Superior temporal gyrus (tissue), 1 donor: ENCODE results near the gene TBK1.

ENCODE experiments used
- DNase-seq: peaks from one replicate; pipeline ENCODE4 v3.0.0-alpha.2; 2016; ENCODE audit errors: extremely low spot score

Gene TBK1

GRCh38 chr12:64451687-64452558, at the start of gene TBK1:
TSS of gene TBK1 (plus strand) at chr12:64452120. CDS start at chr12:64455871, 3,751 bp downstream.
- peak; percentile 90 for DNase-seq

DNA sequence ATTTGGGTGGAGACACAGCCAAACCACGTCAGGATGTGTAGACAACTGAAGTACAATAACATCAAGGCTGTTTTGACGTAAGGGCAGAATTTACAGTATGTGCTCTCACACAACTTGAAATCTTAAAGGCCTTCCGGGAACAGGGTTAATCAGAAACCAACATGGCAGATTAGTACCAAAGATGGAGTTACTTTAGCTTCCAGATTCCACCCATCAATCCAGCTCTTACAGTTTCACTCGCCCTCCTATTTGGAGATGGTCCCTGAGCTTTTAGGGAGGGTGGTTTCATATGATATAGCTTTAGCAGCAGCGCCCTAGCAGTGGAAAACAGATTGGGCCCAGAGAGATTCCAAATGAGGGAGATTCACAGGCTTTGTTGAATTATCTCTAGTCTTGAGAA, 49.7 kb upstream of the TBK1 start:
- DNase-seq: no peak

GRCh38 chr12:64403707-64404469, 48.0 kb upstream of the TBK1 start, which contains the start of gene XPOT:
TSS of gene XPOT (plus strand) at chr12:64404392. CDS start at chr12:64410036, 5,644 bp downstream.
- DNase-seq: peak; percentile 93

DNA sequence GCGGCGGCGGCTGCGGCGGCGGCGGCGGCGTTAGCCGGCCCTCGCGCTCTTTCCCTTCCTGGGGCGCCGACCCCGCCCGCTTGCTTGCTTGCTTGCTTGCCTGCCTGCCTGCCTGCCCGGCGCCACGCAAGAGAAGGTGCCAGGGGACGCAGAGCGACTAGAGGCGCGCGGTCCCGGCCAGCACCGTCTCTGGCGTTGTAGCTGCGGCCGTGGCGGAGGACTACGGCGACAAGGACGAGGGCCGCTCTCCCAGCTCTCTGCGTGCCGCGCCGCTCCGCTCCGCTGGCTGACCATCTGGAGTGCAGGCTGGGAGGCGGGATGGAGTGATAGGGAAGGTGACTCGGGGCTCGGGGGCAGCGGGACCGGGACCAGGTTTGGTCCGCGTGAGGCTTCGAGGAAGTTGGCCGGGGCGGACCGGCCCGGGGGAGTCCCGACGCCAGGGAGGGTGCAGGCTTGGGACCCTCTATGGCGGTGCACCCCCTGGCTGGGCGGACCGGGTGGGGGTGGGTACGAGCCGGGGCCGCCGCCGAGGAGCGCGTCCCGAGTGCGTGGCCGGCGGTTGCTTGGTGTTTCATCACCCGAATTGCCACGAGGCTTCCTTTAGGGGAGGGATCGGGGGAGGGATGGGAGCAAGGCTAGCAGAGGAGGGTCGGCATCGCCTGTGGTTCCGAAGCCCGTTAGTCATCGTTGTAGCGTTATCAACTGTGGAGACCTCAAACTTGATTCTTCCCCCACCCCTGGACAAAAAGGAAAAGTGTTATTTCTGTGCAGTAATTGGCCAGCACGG, 47.3 kb upstream of the TBK1 start:
- DNase-seq: peak; percentile 31

- no peak for DNase-seq
Observed at GRCh38 chr12:64407342-64408223, 44.3 kb upstream of the TBK1 start.

- DNase-seq: no peak
Observed at GRCh38 chr12:64411427-64411826, 40.5 kb upstream of the TBK1 start.

- DNase-seq: no peak
Observed at GRCh38 chr12:64412459-64412858, 39.5 kb upstream of the TBK1 start.

- DNase-seq: no peak
Observed at GRCh38 chr12:64413884-64414283, 38.0 kb upstream of the TBK1 start.

DNA sequence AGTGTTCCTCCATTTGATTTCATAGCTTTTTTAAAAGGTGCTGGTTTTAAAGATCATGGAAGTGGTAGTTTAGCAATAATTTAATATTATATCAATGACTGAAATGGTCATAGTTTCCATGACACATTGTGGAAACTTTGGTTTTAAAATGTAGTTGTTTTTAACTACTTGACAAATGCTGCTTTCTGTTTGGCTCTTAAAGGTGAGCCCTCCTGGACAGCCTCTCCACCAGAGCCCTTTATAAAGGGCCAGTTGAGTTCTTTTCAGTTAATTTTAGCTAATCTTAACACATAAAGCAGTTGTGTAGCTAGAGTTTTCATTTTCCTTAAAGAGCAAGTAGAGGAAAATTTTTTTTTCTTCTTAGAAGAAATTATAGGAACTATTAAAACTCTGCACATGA, 33.7 kb upstream of the TBK1 start:
- DNase-seq: no peak

DNA sequence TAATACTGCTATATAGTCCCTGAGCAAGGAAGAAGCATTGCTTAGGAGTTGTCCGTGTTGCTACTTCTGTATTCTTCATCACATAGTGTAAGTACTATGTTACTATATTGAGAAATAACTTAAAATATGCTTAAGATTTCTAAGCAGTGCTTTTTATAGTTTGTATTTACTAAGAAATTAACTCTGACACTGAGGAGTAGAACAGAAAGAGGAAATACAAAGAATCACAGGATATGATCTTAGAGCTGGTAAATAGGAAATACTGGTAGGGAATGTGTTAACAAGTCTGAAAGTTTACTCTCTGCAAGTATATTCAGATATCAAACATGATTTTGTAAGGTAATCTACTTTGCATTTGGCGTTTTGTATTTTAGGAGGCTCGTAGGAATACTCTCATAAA, 32.2 kb upstream of the TBK1 start:
- DNase-seq: no peak

GRCh38 chr12:64427988-64428387, 23.9 kb upstream of the TBK1 start:
- no peak for DNase-seq

DNA sequence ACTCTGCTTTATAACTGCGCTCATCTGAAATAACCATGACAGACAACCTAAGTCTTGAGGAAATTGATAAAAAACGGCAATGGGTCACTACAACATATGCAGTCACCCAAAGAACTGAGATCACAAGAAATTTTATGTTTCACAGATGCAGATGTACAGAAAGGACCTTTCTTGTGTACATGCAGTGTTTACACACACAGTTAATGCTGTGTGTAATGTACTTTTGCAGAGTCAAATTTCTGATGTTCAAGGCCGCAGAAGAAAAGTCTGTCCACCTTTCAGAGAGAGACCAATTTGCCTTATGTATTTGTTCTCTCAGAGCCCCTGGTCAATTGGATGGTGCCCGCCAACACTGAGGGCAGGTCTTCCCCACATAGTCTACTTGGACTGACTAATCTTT, 23.0 kb upstream of the TBK1 start:
- DNase-seq: no peak

- no peak for DNase-seq
Observed at GRCh38 chr12:64430886-64431285, 21.0 kb upstream of the TBK1 start.

GRCh38 chr12:64431791-64432190, 20.1 kb upstream of the TBK1 start:
- DNase-seq: no peak

GRCh38 chr12:64433915-64434314, 18.0 kb upstream of the TBK1 start:
- no peak for DNase-seq

DNA sequence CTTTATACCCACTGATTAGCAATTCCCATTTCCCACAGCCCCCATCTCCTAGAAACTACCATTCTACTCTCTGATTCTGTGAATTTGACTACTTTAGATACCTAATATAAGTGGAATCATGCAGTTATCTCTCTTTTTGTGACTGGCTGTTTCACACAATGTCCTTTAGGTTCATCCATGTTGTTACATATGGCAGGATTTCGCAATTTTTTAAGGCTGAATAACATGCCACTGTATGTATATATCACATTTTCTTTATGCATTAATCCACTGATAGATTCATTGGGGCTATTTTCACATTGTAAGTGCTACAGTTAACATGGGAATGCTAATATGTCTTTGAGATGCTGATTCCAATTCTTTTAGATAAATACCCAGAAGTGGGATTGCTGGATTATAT, 11.8 kb upstream of the TBK1 start:
- no peak for DNase-seq

- no peak for DNase-seq
Observed at GRCh38 chr12:64445490-64445889, 6.4 kb upstream of the TBK1 start.

DNA sequence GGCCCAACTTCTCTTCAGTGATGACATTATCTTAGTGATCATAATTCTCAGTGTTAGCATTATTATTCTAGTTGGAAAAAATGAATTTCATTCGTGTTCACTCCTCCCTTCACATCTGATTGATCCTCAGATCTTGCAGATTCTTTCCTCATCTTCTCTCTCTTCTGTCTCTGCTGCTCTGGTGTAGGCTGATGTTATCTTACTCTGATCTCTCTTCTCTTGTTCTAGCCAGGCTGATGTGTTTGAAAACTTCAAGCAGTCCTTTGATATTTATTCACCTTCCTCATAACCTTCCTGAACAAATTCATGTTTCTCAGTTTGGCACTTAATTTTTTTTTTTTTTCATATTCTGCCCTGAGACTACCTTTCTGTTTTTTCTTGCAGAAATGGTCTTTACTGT, 5.6 kb upstream of the TBK1 start:
- no peak for DNase-seq

DNA sequence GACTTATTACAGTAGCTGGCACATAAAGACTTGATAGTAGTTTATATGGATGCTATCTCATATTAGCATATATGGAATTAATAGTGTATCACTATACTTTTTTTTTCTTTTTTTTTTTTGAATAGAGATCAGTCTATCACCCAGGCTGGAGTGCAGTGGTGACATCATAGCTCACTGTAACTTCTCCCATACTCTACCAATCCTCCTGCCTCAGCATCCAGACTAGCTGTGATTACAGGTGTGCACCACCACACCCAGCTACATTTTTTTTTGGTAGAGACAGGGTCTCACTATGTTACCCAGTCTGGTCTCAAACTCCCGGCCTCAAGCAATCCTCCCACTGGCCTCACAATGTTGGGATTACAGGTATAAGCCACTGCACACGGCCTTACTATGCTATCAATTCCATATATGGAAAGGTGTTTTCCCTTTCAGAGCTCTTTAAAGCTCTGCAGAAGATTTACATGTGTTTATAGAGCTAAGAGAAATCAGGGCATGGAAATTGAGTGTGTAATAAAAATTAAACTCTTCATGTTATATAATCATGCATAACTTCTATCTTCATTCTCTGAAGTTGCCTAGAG, 1.8 kb upstream of the TBK1 start:
- DNase-seq: no peak

DNA sequence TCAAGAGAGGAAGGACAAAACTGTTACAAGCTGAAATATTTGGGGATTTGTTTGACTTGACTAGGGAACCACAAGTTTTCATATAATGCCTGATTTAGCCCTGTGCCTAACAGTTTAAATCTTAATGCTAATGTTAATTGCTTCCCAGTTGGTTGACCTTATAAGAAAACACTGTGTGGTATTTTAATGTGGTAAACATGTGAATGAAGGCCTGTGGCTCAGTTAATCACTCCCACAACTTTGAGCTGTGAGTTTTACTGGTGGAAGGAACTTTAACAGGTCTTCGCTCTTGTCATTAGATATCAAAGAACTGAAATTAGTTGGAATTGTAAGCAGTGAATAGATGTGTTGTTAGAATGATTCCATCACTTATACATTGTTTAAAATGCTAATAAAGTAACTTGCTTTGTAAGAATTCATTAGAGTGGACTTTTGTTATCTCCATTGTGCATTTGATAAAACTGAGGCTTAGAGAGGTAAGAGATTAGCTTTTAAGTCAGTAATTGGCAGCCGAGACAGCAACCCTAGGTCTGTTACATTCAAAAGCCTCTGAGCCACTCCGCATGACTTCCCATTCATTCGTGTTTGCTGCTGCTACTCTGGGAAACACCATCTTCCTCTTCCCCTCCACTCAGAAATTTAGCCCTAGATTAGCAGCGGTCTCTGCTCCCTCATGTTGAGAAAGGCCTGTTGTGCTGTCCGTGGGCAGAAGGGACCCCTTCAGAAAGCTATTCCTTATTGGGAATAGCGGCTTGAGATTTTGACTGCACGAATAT, 1.0 kb upstream of the TBK1 start:
- peak; percentile 53 for DNase-seq
